A549 (cell line): ENCODE measurements around the gene KCNAB1. TPM values are rescaled to one million over a fixed set of nuclear protein-coding genes. Genes with fewer than 3 reads are reported as not detected.

Experiments used
- ATAC-seq, 2 experiments: fragments of 200-7000 bp in 1 of 2; fragments of >200 bp in 1 of 2; cut with Nextera tagmentation in 1 of 2; cut with Tn5 transposase in 1 of 2; 3 replicates each; pipeline versions ENCODE4 v1.8.0 to v1.9.1; 2018 to 2020; ENCODE audit warnings: mild to moderate bottlenecking in 1 of 2, moderate library complexity in 1 of 2
- CTCF ChIA-PET: fragments of 300-600 bp; sonication (Branson Sonifier 250); formaldehyde crosslinking; extraction: SDS; loops from one replicate; lab custom pipeline; 2021; ENCODE audit warnings: antibody characterized with exemption, inconsistent platforms; lab: Yijun Ruan, JAX
- POLR2A ChIA-PET: fragments of 350-600 bp; formaldehyde crosslinking; extraction: SDS; loops from one replicate; lab custom pipeline; 2021; ENCODE audit warnings: antibody characterized with exemption, inconsistent platforms; lab: Yijun Ruan, JAX
- DNase-seq, 2 experiments: peaks; one replicate each; pipeline versions ENCODE4 v3.0.0 to v3.0.0-alpha.2; 2011 to 2016; ENCODE audit warnings: low read depth in 1 of 2, low spot score in 1 of 2
- FAIRE-seq: peaks from 2 replicates; lab custom pipeline; 2011; peaks lifted over from hg19 to GRCh38; lab: Jason Lieb, UNC
- H3K27ac ChIP-seq, 2 experiments: fragments of >200 bp; sonication (Bioruptor Twin); formaldehyde crosslinking; 3 replicates each; pipeline ENCODE4 v1.5.1; 2016 to 2017
- H3K4me1 ChIP-seq: fragments of >200 bp; sonication (Bioruptor Twin); formaldehyde crosslinking; 3 replicates; pipeline ENCODE4 v1.6.1; 2016
- H3K4me2 ChIP-seq: fragments of >200 bp; sonication (Bioruptor Twin); formaldehyde crosslinking; 3 replicates; pipeline ENCODE4 v1.6.1; 2016
- H3K4me3 ChIP-seq: fragments of >200 bp; sonication (Bioruptor Twin); formaldehyde crosslinking; 3 replicates; pipeline ENCODE4 v1.5.1; 2016
- H3K9me3 ChIP-seq: fragments of >200 bp; sonication (Bioruptor Twin); formaldehyde crosslinking; 3 replicates; pipeline ENCODE4 v1.6.1; 2016
- CBX2 ChIP-seq: fragments of 200-600 bp; sonication (generic); IDR thresholded peaks from 2 replicates; pipeline ENCODE4 v1.6.1; 2016; ENCODE audit warnings: low read depth, mild to moderate bottlenecking, borderline replicate concordance
- CBX8 ChIP-seq: fragments of 200-600 bp; sonication (generic); IDR thresholded peaks from 2 replicates; pipeline ENCODE4 v1.6.1; 2016
- CHD4 ChIP-seq: fragments of 200-600 bp; sonication (generic); IDR thresholded peaks from 2 replicates; pipeline ENCODE4 v1.6.1; 2016; ENCODE audit warnings: antibody characterized with exemption, mild to moderate bottlenecking, borderline replicate concordance
- CTCF ChIP-seq: fragments of >200 bp; sonication (Bioruptor Twin); formaldehyde crosslinking; IDR thresholded peaks from 3 replicates; pipeline ENCODE4 v1.5.1; 2016
- EHMT2 ChIP-seq: fragments of 200-600 bp; sonication (generic); IDR thresholded peaks from 2 replicates; pipeline ENCODE4 v1.6.1; 2016; ENCODE audit warnings: antibody characterized with exemption, low read depth, mild to moderate bottlenecking, moderate library complexity
- FOXS1 ChIP-seq: fragments of 250-450 bp; sonication (Bioruptor Pico); IDR thresholded peaks from 2 replicates; pipeline ENCODE4 v1.5.0; 2020; ENCODE audit warnings: mild to moderate bottlenecking, moderate library complexity
- HDAC2 ChIP-seq: fragments of 200-600 bp; sonication (generic); IDR thresholded peaks from 2 replicates; pipeline ENCODE4 v1.6.1; 2016
- HOXB5 ChIP-seq: fragments of 250-450 bp; sonication (Bioruptor Pico); IDR thresholded peaks from 2 replicates; pipeline ENCODE4 v1.5.0; 2020; ENCODE audit warnings: mild to moderate bottlenecking, moderate library complexity
- JUN ChIP-seq, 2 experiments: fragments of >200 bp; sonication (Bioruptor Twin); formaldehyde crosslinking; IDR thresholded peaks; 2 replicates in 1 of 2; 3 replicates in 1 of 2; pipeline ENCODE4 v1.6.1; 2016 to 2017
- MAFK ChIP-seq: fragments of 450-650 bp; IDR thresholded peaks from 2 replicates; pipeline ENCODE4 v1.6.1; 2014; ENCODE audit not compliant: partially characterized antibody
- MAZ ChIP-seq: fragments of 150-350 bp; IDR thresholded peaks from 2 replicates; pipeline ENCODE4 v1.6.1; 2014; ENCODE audit warnings: antibody characterized with exemption, low read depth, low read length, borderline replicate concordance
- MYC ChIP-seq: IDR thresholded peaks from 2 replicates; pipeline ENCODE4 v1.6.1; 2012; ENCODE audit warnings: mild to moderate bottlenecking, inconsistent platforms, low read length, improper control_type of control experiment, borderline replicate concordance
- NPAS2 ChIP-seq: fragments of 250-450 bp; sonication (Bioruptor Pico); IDR thresholded peaks from 2 replicates; pipeline ENCODE4 v1.8.0; 2022; ENCODE audit warnings: mild to moderate bottlenecking, moderate library complexity, borderline replicate concordance
- NR3C1 ChIP-seq: fragments of >200 bp; sonication (Bioruptor Twin); formaldehyde crosslinking; IDR thresholded peaks from 3 replicates; pipeline ENCODE4 v1.6.1; 2017
- POLR2A ChIP-seq: IDR thresholded peaks from 2 replicates; pipeline ENCODE4 v1.6.1; 2012; ENCODE audit warnings: mild to moderate bottlenecking, low read length
- SREBF2 ChIP-seq: fragments of 450-650 bp; IDR thresholded peaks from 2 replicates; pipeline ENCODE4 v1.6.1; 2014; ENCODE audit warnings: mild to moderate bottlenecking, moderate library complexity
- ZC3H11A ChIP-seq: fragments of 450-650 bp; IDR thresholded peaks from 2 replicates; pipeline ENCODE4 v1.6.1; 2014; ENCODE audit warnings: antibody characterized with exemption, mild to moderate bottlenecking
- ZSCAN20 ChIP-seq: fragments of 250-450 bp; sonication (Bioruptor Pico); IDR thresholded peaks from 2 replicates; pipeline ENCODE4 v1.8.0; 2022; ENCODE audit warnings: mild to moderate bottlenecking, moderate library complexity
- WGBS: methylation state at CpG from one replicate; pipeline ENCODE4 v1.1.6; 2017; ENCODE audit errors: missing lambda C conversion rate; 5-methylcytosine and 5-hydroxymethylcytosine counted together
- polyA plus RNA-seq, 4 experiments: library from polyadenylated mRNA; depleted of rRNA in 3 of 4; stranded (reverse); fragments of >200 nt; fragmentation: RNase III in 1 of 4; extraction: RNeasy Plus Mini Kit Qiagen cat#74134 plus additional on column Dnase treatment in 1 of 4; gene quantifications; 2 replicates in 3 of 4; 3 replicates in 1 of 4; pipeline ENCODE4 v1.2.3, GENCODE V29; 2011 to 2017
- TF ChIP-seq, protein P1 (sequence below): fragments of >200 bp; sonication (Bioruptor Twin); formaldehyde crosslinking; IDR thresholded peaks from 2 replicates; pipeline ENCODE4 v1.6.1; 2016
- TF ChIP-seq, protein P2 (sequence below): IDR thresholded peaks from 2 replicates; pipeline ENCODE4 v1.6.1; 2012
- TF ChIP-seq, protein P3 (sequence below): IDR thresholded peaks from 2 replicates; pipeline ENCODE4 v1.6.1; 2012
- TF ChIP-seq, protein P4 (sequence below): IDR thresholded peaks from 2 replicates; pipeline ENCODE4 v1.6.1; 2012; ENCODE audit warnings: low read depth, borderline replicate concordance
- TF ChIP-seq, protein P5 (sequence below): fragments of 450-650 bp; IDR thresholded peaks from 2 replicates; pipeline ENCODE4 v1.6.1; 2014; ENCODE audit warnings: antibody characterized with exemption

The KCNAB1 gene
- polyA plus RNA-seq, 2 of the 4 experiments (the other 2 are of a cell fraction) = not detected

GRCh38 chr3:156299569-156299968 lies 179.2 kb downstream of the KCNAB1 start (continued):
- TF ChIP-seq CTCF = no peak
- TF ChIP-seq ZSCAN20 (CRISPR knock-in tag) = no peak
- TF ChIP-seq, protein P1, sequence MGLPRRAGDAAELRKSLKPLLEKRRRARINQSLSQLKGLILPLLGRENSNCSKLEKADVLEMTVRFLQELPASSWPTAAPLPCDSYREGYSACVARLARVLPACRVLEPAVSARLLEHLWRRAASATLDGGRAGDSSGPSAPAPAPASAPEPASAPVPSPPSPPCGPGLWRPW = no peak
- TF ChIP-seq FOXS1 (CRISPR knock-in tag) = no peak
- TF ChIP-seq, protein P2, sequence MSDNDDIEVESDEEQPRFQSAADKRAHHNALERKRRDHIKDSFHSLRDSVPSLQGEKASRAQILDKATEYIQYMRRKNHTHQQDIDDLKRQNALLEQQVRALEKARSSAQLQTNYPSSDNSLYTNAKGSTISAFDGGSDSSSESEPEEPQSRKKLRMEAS = no peak
- TF ChIP-seq NR3C1 = no peak
- no peak for TF ChIP-seq SREBF2
- TF ChIP-seq EHMT2 = no peak

- ATAC-seq = no peak
Measured at GRCh38 chr3:156300371-156300770, 180.0 kb downstream of the KCNAB1 start.

More at GRCh38 chr3:156300371-156300770, 180.0 kb downstream of the KCNAB1 start:
- ChIA-PET CTCF (interaction anchor here (1.1 to 1.3 kb wide), 2 partner anchors 9 to 148 kb away, joined by 3 read pairs; no protein-coding TSS in a partner anchor), POLR2A (no interaction called here)
- Histone ChIP-seq H3K4me3 (no peak overlapping the region), H3K4me1 (no peaks in the 10 kb centered on the region), H3K9me3 (no peaks in the 10 kb centered on the region), H3K4me2 (no peak overlapping the region), H3K27ac (no peak overlapping the region)
- DNase-seq (no peak), FAIRE-seq (no peak)
- TF ChIP-seq, protein P3, sequence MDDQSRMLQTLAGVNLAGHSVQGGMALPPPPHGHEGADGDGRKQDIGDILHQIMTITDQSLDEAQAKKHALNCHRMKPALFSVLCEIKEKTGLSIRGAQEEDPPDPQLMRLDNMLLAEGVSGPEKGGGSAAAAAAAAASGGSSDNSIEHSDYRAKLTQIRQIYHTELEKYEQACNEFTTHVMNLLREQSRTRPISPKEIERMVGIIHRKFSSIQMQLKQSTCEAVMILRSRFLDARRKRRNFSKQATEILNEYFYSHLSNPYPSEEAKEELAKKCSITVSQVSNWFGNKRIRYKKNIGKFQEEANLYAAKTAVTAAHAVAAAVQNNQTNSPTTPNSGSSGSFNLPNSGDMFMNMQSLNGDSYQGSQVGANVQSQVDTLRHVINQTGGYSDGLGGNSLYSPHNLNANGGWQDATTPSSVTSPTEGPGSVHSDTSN = no peak
- TF ChIP-seq MYC (no peak), MAZ (no peak), JUN (IDR thresholded peaks at IDR 0.05) (no peak), CBX2 (no peak), NPAS2 (no peak), ZC3H11A (no peak), POLR2A (no peak), CBX8 (no peak), HOXB5 (CRISPR knock-in tag) (no peak), HDAC2 (no peak), EHMT2 (no peak), MAFK (no peak), CHD4 (no peak)
- TF ChIP-seq, protein P1 = no peak
- TF ChIP-seq, protein P4, sequence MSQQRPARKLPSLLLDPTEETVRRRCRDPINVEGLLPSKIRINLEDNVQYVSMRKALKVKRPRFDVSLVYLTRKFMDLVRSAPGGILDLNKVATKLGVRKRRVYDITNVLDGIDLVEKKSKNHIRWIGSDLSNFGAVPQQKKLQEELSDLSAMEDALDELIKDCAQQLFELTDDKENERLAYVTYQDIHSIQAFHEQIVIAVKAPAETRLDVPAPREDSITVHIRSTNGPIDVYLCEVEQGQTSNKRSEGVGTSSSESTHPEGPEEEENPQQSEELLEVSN = no peak
- TF ChIP-seq, protein P5, sequence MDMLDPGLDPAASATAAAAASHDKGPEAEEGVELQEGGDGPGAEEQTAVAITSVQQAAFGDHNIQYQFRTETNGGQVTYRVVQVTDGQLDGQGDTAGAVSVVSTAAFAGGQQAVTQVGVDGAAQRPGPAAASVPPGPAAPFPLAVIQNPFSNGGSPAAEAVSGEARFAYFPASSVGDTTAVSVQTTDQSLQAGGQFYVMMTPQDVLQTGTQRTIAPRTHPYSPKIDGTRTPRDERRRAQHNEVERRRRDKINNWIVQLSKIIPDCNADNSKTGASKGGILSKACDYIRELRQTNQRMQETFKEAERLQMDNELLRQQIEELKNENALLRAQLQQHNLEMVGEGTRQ = no peak
- 33% methylated on average over 3 of the region's 3 CpGs for WGBS
